ENCODE measurements around the gene ZNF543. TPM values are rescaled to one million over a fixed set of nuclear protein-coding genes. Genes with fewer than 3 reads are reported as not detected.

Gene ZNF543
- total and polyA plus RNA-seq, 4 donors: 1.3 to 15.4 (median 3.3) TPM

GRCh38 chr19:57310792-57311191 is 9.5 kb upstream of the ZNF543 start:
- 73 to 74% methylated on average over 2 of the region's 2 CpGs for WGBS, 2 donors
- Histone ChIP-seq H3K27me3 (ENCODE audit: control insufficient read depth in 3 of 3, insufficient read depth in 3 of 3, low read length in 2 of 3) (peaks cover 0 to 20% (median 10%) of the 10 kb centered on the region in 3 donors), H3K4me1 (ENCODE audit: control insufficient read depth in 5 of 5, insufficient read depth in 5 of 5, low read length in 5 of 5) (no peaks in the 10 kb centered on the region), H3K27ac (ENCODE audit: low read depth in 1 of 2, low read length in 1 of 2) (no peak overlapping the region), H3K9ac (ENCODE audit: insufficient read depth in 1 of 2, low read length in 2 of 2) (no peak overlapping the region), H3K9me3 (ENCODE audit: control insufficient read depth in 4 of 4, insufficient read depth in 3 of 4, low read length in 3 of 4) (peaks cover 0 to 3% (median 0%) of the 10 kb centered on the region in 4 donors), H3K4me3 (no peak overlapping the region), H3K36me3 (ENCODE audit: control insufficient read depth in 4 of 4, insufficient read depth in 4 of 4, low read length in 4 of 4) (no peaks in the 10 kb centered on the region)
- TF ChIP-seq, protein P1, sequence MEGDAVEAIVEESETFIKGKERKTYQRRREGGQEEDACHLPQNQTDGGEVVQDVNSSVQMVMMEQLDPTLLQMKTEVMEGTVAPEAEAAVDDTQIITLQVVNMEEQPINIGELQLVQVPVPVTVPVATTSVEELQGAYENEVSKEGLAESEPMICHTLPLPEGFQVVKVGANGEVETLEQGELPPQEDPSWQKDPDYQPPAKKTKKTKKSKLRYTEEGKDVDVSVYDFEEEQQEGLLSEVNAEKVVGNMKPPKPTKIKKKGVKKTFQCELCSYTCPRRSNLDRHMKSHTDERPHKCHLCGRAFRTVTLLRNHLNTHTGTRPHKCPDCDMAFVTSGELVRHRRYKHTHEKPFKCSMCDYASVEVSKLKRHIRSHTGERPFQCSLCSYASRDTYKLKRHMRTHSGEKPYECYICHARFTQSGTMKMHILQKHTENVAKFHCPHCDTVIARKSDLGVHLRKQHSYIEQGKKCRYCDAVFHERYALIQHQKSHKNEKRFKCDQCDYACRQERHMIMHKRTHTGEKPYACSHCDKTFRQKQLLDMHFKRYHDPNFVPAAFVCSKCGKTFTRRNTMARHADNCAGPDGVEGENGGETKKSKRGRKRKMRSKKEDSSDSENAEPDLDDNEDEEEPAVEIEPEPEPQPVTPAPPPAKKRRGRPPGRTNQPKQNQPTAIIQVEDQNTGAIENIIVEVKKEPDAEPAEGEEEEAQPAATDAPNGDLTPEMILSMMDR (IDR thresholded peaks at IDR 0.05; ENCODE audit: control extremely low read depth, extremely low read depth): no peak
- ATAC-seq (ENCODE audit: insufficient read depth, low FRiP score): no peak
- no peak for DNase-seq

GRCh38 chr19:57314146-57314545 is 6.1 kb upstream of the ZNF543 start:
- no peak overlapping the region for H3K4me3 ChIP-seq
- H3K27me3 ChIP-seq (ENCODE audit: control insufficient read depth in 3 of 3, insufficient read depth in 3 of 3, low read length in 2 of 3): peaks cover 0 to 41% (median 29%) of the 10 kb centered on the region in 3 donors
- no peak overlapping the region for H3K27ac ChIP-seq (ENCODE audit: low read depth in 1 of 2, low read length in 1 of 2)
- H3K36me3 ChIP-seq (ENCODE audit: control insufficient read depth in 4 of 4, insufficient read depth in 4 of 4, low read length in 4 of 4): no peaks in the 10 kb centered on the region
- DNase-seq: no peak
- no peaks in the 10 kb centered on the region for H3K4me1 ChIP-seq (ENCODE audit: control insufficient read depth in 5 of 5, insufficient read depth in 5 of 5, low read length in 5 of 5)
- peaks cover 0 to 9% (median 0%) of the 10 kb centered on the region in 4 donors for H3K9me3 ChIP-seq (ENCODE audit: control insufficient read depth in 4 of 4, insufficient read depth in 3 of 4, low read length in 3 of 4)
- TF ChIP-seq, protein P1 (IDR thresholded peaks at IDR 0.05; ENCODE audit: control extremely low read depth, extremely low read depth): no peak
- 72 to 74% methylated on average over 4 of the region's 4 CpGs for WGBS, 2 donors
- no peak for ATAC-seq (ENCODE audit: insufficient read depth, low FRiP score)
- H3K9ac ChIP-seq (ENCODE audit: insufficient read depth in 1 of 2, low read length in 2 of 2): no peak overlapping the region

DNA sequence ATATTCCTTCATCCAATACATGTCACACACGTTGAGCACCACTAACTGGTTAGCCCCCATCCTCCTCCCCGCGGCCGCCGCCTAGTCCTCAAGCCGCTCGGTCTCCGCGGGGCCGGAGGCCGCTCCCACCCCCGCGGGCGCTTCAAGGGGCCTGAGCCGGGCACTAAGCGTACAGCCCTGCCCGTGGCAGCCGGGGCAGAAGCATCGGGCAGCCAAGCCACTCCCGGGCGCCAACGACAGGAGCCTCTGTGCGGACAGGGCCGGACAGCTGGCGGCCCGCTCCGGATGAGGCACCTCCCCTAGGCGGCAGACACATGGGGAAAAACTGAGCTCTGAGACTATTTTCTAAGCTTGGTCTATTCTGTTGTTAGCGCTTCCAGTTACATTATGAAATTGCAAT is 2.8 kb upstream of the ZNF543 start:
- TF ChIP-seq, protein P1 (IDR thresholded peaks at IDR 0.05; ENCODE audit: control extremely low read depth, extremely low read depth): no peak
- peaks cover 0 to 15% (median 0%) of the 10 kb centered on the region in 4 donors for H3K9me3 ChIP-seq (ENCODE audit: control insufficient read depth in 4 of 4, insufficient read depth in 3 of 4, low read length in 3 of 4)
- no peak for ATAC-seq (ENCODE audit: insufficient read depth, low FRiP score)
- peaks cover 0 to 34% (median 29%) of the 10 kb centered on the region in 3 donors for H3K27me3 ChIP-seq (ENCODE audit: control insufficient read depth in 3 of 3, insufficient read depth in 3 of 3, low read length in 2 of 3)
- H3K4me1 ChIP-seq (ENCODE audit: control insufficient read depth in 5 of 5, insufficient read depth in 5 of 5, low read length in 5 of 5): peaks cover 4 to 12% (median 10%) of the 10 kb centered on the region in 5 donors
- DNase-seq: no peak
- no peak overlapping the region for H3K27ac ChIP-seq (ENCODE audit: low read depth in 1 of 2, low read length in 1 of 2)
- no peak overlapping the region for H3K9ac ChIP-seq (ENCODE audit: insufficient read depth in 1 of 2, low read length in 2 of 2)
- 11 to 17% methylated on average over 29 of the region's 29 CpGs for WGBS, 2 donors
- no peak overlapping the region for H3K4me3 ChIP-seq
- H3K36me3 ChIP-seq (ENCODE audit: control insufficient read depth in 4 of 4, insufficient read depth in 4 of 4, low read length in 4 of 4): peaks cover 0 to 4% (median 0%) of the 10 kb centered on the region in 4 donors

DNA sequence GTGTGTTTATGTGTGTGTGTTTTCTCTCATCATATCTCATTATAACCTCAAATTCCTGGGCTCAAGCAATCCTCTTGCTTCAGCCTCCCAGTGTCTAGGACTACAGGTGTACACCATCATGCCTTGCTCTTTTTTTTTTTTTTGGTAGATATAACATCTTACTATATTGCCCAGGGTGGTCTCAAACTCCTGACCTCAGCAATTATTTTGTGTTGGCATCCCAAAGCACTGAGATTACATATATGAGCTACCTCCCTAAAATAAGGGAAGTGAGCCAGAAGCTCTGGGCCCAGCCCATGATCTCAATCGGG is 448 bp upstream of the ZNF543 start:
- WGBS, 2 donors: 0% methylated on average over 1 of the region's 1 CpG
- ATAC-seq (ENCODE audit: insufficient read depth, low FRiP score): no peak
- Histone ChIP-seq H3K9me3 (ENCODE audit: control insufficient read depth in 4 of 4, insufficient read depth in 3 of 4, low read length in 3 of 4) (peaks cover 0 to 21% (median 0%) of the 10 kb centered on the region in 4 donors), H3K4me3 (peak overlapping the region; percentile 93), H3K27ac (ENCODE audit: low read depth in 1 of 2, low read length in 1 of 2) (peak overlapping the region; percentile 74 to 92), H3K27me3 (ENCODE audit: control insufficient read depth in 3 of 3, insufficient read depth in 3 of 3, low read length in 2 of 3) (peaks cover 0 to 29% (median 26%) of the 10 kb centered on the region in 3 donors), H3K4me1 (ENCODE audit: control insufficient read depth in 5 of 5, insufficient read depth in 5 of 5, low read length in 5 of 5) (peaks cover 4 to 13% (median 10%) of the 10 kb centered on the region in 5 donors), H3K9ac (ENCODE audit: insufficient read depth in 1 of 2, low read length in 2 of 2) (peak overlapping the region; percentile 86 to 97), H3K36me3 (ENCODE audit: control insufficient read depth in 4 of 4, insufficient read depth in 4 of 4, low read length in 4 of 4) (peaks cover 4 to 10% (median 8%) of the 10 kb centered on the region in 4 donors)
- no peak for DNase-seq
- TF ChIP-seq, protein P1 (IDR thresholded peaks at IDR 0.05; ENCODE audit: control extremely low read depth, extremely low read depth): no peak
